Endodermal cell (in vitro differentiated cells): ENCODE data around the gene BTNL9. TPM values are rescaled to one million over a fixed set of nuclear protein-coding genes. Genes with fewer than 3 reads are reported as not detected.
A peak's percentile ranks its signal among the peaks of the same experiment; 100 is the strongest.

Experiments used
- DNase-seq: peaks from one replicate; pipeline ENCODE4 v3.0.0-alpha.2; 2017
- H3K27ac ChIP-seq: 2 replicates; pipeline ENCODE4 v1.5.1; 2013; ENCODE audit warnings: mild to moderate bottlenecking, low read depth, low read length, moderate library complexity
- H3K27me3 ChIP-seq: 2 replicates; pipeline ENCODE4 v1.6.1; 2013; ENCODE audit warnings: mild to moderate bottlenecking, low read length, moderate library complexity; ENCODE audit not compliant: insufficient read depth, control insufficient read depth, poor library complexity, severe bottlenecking
- H3K36me3 ChIP-seq: 2 replicates; pipeline ENCODE4 v1.7.0; 2013; ENCODE audit warnings: mild to moderate bottlenecking, low read length, moderate library complexity; ENCODE audit not compliant: control insufficient read depth, insufficient read depth
- H3K4me1 ChIP-seq: one replicate; pipeline ENCODE4 v1.7.0; 2013; ENCODE audit warnings: low read length; ENCODE audit not compliant: control insufficient read depth, insufficient read depth
- H3K4me3 ChIP-seq: 2 replicates; pipeline ENCODE4 v1.5.1; 2013; ENCODE audit warnings: mild to moderate bottlenecking, low read length, moderate library complexity
- H3K9ac ChIP-seq: 2 replicates; pipeline ENCODE4 v1.6.1; 2013; ENCODE audit warnings: mild to moderate bottlenecking, low read length, moderate library complexity; ENCODE audit not compliant: poor library complexity, severe bottlenecking; ENCODE audit errors: extremely low read depth
- H3K9me3 ChIP-seq: 2 replicates; pipeline ENCODE4 v1.6.1; 2013; ENCODE audit warnings: mild to moderate bottlenecking, low read length, moderate library complexity; ENCODE audit not compliant: control insufficient read depth
- H3K27ac Mint-ChIP-seq: 2 replicates; pipeline ENCODE4 v1.8.0; 2020; ENCODE audit warnings: mixed read lengths
- H3K27me3 Mint-ChIP-seq: 2 replicates; pipeline ENCODE4 v1.8.0; 2021; ENCODE audit warnings: mild to moderate bottlenecking, mixed read lengths; ENCODE audit not compliant: insufficient read depth
- H3K36me3 Mint-ChIP-seq: 2 replicates; pipeline ENCODE4 v1.8.0; 2020; ENCODE audit warnings: low read depth, mixed read lengths
- H3K4me1 Mint-ChIP-seq: 2 replicates; pipeline ENCODE4 v1.8.0; 2020; ENCODE audit warnings: mixed read lengths
- H3K4me3 Mint-ChIP-seq: 2 replicates; pipeline ENCODE4 v1.8.0; 2020; ENCODE audit warnings: mild to moderate bottlenecking, moderate library complexity, mixed read lengths
- H3K9me3 Mint-ChIP-seq: 2 replicates; pipeline ENCODE4 v1.8.0; 2020; ENCODE audit warnings: mild to moderate bottlenecking, mixed read lengths
- CTCF ChIP-seq: fragments of 200-600 bp; sonication (generic); conservative IDR thresholded peaks from 2 replicates; pipeline ENCODE4 v1.5.0; 2021; ENCODE audit warnings: antibody characterized with exemption, mild to moderate bottlenecking
- WGBS, 2 experiments: methylation state at CpG; one replicate each; pipeline versions ENCODE4 v1.1.5 to v1.1.7; 2013; ENCODE audit warnings: missing lambda C conversion rate in 2 of 2, mixed read lengths in 1 of 2; ENCODE audit not compliant: insufficient coverage in 1 of 2, insufficient read length in 1 of 2; 5-methylcytosine and 5-hydroxymethylcytosine counted together
- total RNA-seq, 2 donors: library from RNA; stranded (reverse); fragmentation: NEBNext Ultra II Directional in 1 of 2; extraction: Animal tissue kit (Norgen Biotek cat#: 25700) in 1 of 2; gene quantifications; 2 replicates in 1 of 2; 3 replicates in 1 of 2; pipeline ENCODE4 v1.2.1, GENCODE V29; 2021

The BTNL9 gene
- total RNA-seq, 2 donors from 2014 or later = not detected

DNA sequence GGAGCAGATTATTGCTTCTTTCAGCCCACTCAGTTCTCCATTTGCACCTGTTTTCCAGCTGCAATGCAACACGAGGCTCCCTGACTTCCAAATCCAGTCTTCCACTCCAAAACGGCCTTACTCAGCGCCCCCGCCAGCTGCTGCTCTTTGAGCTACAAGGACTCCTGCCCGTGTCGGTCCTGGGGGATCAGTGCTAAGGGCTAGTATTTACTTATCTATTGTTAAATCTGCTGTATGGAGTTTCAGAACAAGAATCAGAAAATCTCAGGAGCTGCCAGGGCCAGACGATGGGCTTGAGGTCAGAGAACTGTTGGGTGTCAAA, 46.8 kb downstream of the BTNL9 start:
- Histone ChIP-seq H3K9ac (no peak overlapping the region), H3K9me3 (peaks cover 9% of the 10 kb centered on the region), H3K36me3 (no peaks in the 10 kb centered on the region), H3K27me3 (no peaks in the 10 kb centered on the region), H3K4me3 (no peak overlapping the region), H3K27ac (no peak overlapping the region), H3K4me1 (no peaks in the 10 kb centered on the region)
- H3K27me3 Mint-ChIP-seq = peaks cover 49% of the 10 kb centered on the region
- 40 to 69% methylated on average over 1 to 7 of the region's 7 CpGs for WGBS, 2 experiments
- H3K36me3 Mint-ChIP-seq = no peaks in the 10 kb centered on the region
- H3K4me1 Mint-ChIP-seq = no peaks in the 10 kb centered on the region
- no peak for TF ChIP-seq CTCF
- no peak overlapping the region for H3K4me3 Mint-ChIP-seq
- H3K9me3 Mint-ChIP-seq = peaks cover 2% of the 10 kb centered on the region
- DNase-seq = no peak
- H3K27ac Mint-ChIP-seq = no peak overlapping the region

GRCh38 chr5:181087309-181087708, 47.2 kb downstream of the BTNL9 start:
- 74 to 90% methylated on average over 6 to 10 of the region's 10 CpGs for WGBS, 2 experiments
- TF ChIP-seq CTCF = no peak
- H3K4me3 Mint-ChIP-seq = no peak overlapping the region

DNA sequence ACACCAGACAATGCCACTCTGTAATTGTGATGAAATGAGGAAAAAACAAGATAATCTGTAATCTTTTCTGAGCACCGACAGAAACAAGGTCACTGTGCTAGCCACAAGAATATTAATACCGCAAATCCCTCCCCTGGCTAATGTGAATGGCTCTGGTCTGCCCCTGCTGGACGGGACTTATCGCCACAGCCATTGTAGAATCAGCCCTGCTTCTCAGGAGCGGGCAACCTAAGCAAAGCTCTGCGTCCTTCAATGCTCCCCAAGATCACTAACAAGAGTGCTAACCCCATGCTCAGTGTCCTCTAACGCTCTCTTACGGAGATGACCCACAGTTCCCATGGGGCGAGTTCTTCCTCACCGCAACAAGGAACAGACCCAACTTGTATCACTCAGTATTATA, 48.2 kb downstream of the BTNL9 start:
- Histone ChIP-seq H3K27me3 (no peaks in the 10 kb centered on the region), H3K27ac (no peak overlapping the region), H3K4me1 (no peaks in the 10 kb centered on the region), H3K9ac (no peak overlapping the region), H3K9me3 (peaks cover 10% of the 10 kb centered on the region), H3K4me3 (no peak overlapping the region), H3K36me3 (no peaks in the 10 kb centered on the region)
- Mint-ChIP-seq H3K27me3 (peaks cover 41% of the 10 kb centered on the region), H3K4me3 (no peak overlapping the region), H3K9me3 (no peaks in the 10 kb centered on the region), H3K36me3 (no peaks in the 10 kb centered on the region), H3K27ac (no peak overlapping the region), H3K4me1 (no peaks in the 10 kb centered on the region)
- TF ChIP-seq CTCF = peak; percentile 80
- WGBS, 2 experiments = 54 to 68% methylated on average over 4 to 9 of the region's 10 CpGs
- DNase-seq = peak; percentile 81

More at GRCh38 chr5:181087309-181087708, 47.2 kb downstream of the BTNL9 start:
- H3K36me3 Mint-ChIP-seq = no peaks in the 10 kb centered on the region
- no peak overlapping the region for H3K27ac ChIP-seq
- no peaks in the 10 kb centered on the region for H3K9me3 Mint-ChIP-seq
- no peaks in the 10 kb centered on the region for H3K4me1 ChIP-seq
- peaks cover 9% of the 10 kb centered on the region for H3K9me3 ChIP-seq
- no peak overlapping the region for H3K4me3 ChIP-seq
- peaks cover 45% of the 10 kb centered on the region for H3K27me3 Mint-ChIP-seq
- no peak overlapping the region for H3K27ac Mint-ChIP-seq
- H3K36me3 ChIP-seq = no peaks in the 10 kb centered on the region
- H3K9ac ChIP-seq = no peak overlapping the region
- H3K4me1 Mint-ChIP-seq = no peaks in the 10 kb centered on the region
- no peaks in the 10 kb centered on the region for H3K27me3 ChIP-seq
- no peak for DNase-seq
